Liver (tissue), 3 donors: ENCODE results near the gene GNAI2.

Experiments
- JUND ChIP-seq, 2 donors: IDR thresholded peaks; 2 replicates each; pipeline ENCODE4 v1.6.1; 2016; ENCODE audit warnings: antibody characterized with exemption in 2 of 2
- RAD21 ChIP-seq, 2 donors: IDR thresholded peaks; 2 replicates each; pipeline ENCODE4 v1.6.1; 2016; ENCODE audit warnings: antibody characterized with exemption in 2 of 2, mild to moderate bottlenecking in 2 of 2
- YY1 ChIP-seq: IDR thresholded peaks from 2 replicates; pipeline ENCODE4 v1.6.1; 2016; ENCODE audit warnings: antibody characterized with exemption, mild to moderate bottlenecking
- TF ChIP-seq, protein P1 (sequence below): fragments of 150-350 bp; IDR thresholded peaks from 2 replicates; pipeline ENCODE4 v1.5.1; 2017; ENCODE audit warnings: improper control_type of control experiment, low read depth, low read length; ENCODE audit not compliant: missing input control
- donor health status: healthy.
- donor health status: healthy.

DNA sequence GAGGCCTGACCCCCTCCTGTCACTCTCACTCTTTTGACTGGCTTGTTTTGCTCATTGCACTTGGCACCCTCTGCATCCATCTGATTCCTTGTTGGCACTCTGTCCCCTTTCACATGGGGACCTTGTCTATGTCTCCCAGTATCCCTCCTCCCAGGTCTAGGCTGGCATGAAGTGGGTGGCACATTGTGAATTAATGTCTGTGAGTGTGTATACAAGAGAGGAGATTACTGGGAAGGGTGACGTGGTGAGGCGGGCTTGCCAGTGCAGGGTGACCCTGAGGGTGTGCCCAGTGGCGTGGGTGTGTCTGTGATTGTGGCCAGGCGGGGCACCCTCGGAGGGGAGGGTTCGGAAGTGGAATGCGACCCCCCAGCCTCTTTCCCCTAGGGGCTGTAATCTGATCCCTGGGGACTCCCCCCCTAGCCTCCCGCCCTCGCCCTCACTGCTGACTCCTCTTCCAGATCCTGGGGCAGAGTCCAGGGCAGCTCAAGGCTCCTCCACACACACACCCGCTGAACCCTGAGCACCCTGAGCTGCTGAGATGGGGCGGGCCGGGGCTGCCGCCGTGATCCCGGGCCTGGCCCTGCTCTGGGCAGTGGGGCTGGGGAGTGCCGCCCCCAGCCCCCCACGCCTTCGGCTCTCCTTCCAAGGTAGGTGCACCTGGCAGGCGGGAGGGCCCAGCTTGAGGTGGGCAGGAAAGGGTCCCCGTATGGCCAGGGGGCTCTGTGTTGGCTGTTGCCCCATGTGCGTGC lies 32.9 kb downstream of the GNAI2 start, which contains the start of gene SEMA3B:
- no peak for TF ChIP-seq JUND (IDR thresholded peaks at IDR 0.05)
- TF ChIP-seq, protein P1, sequence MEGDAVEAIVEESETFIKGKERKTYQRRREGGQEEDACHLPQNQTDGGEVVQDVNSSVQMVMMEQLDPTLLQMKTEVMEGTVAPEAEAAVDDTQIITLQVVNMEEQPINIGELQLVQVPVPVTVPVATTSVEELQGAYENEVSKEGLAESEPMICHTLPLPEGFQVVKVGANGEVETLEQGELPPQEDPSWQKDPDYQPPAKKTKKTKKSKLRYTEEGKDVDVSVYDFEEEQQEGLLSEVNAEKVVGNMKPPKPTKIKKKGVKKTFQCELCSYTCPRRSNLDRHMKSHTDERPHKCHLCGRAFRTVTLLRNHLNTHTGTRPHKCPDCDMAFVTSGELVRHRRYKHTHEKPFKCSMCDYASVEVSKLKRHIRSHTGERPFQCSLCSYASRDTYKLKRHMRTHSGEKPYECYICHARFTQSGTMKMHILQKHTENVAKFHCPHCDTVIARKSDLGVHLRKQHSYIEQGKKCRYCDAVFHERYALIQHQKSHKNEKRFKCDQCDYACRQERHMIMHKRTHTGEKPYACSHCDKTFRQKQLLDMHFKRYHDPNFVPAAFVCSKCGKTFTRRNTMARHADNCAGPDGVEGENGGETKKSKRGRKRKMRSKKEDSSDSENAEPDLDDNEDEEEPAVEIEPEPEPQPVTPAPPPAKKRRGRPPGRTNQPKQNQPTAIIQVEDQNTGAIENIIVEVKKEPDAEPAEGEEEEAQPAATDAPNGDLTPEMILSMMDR, result no peak
- no peak for TF ChIP-seq YY1
- TF ChIP-seq RAD21 (IDR thresholded peaks at IDR 0.05), result no peak
